ENCODE data around the gene TNP2. TPM values are rescaled to one million over a fixed set of nuclear protein-coding genes. Genes with fewer than 3 reads are reported as not detected.

The TNP2 gene
- total and polyA plus RNA-seq, 2 donors (not counting 3 experiments of a cell fraction or from before 2014, with no cell fraction given) = not detected

- DNase-seq (ENCODE audit: low read depth, low spot score) = no peak
- H3K4me2 ChIP-seq (ENCODE audit: insufficient read depth, low read length) = no peak overlapping the region
- peak overlapping the region; percentile 83 for H2AFZ ChIP-seq (ENCODE audit: low read depth, low read length)
- no peaks in the 10 kb centered on the region for H3K36me3 ChIP-seq (ENCODE audit: control insufficient read depth in 2 of 2, extremely low read depth in 1 of 2, insufficient read depth in 2 of 2, low read length in 2 of 2)
- H3K27ac ChIP-seq (ENCODE audit: insufficient read depth, low read depth, low read length) = no peak overlapping the region
- FAIRE-seq = no peak
- no peaks in the 10 kb centered on the region for H3K79me2 ChIP-seq (ENCODE audit: control insufficient read depth, insufficient read depth, low read length)
- H3K9me1 ChIP-seq (replicated peaks; ENCODE audit: control insufficient read depth, extremely low read depth, insufficient read depth, low read length) = no peaks in the 10 kb centered on the region
- dilution Hi-C loops (cut with MboI; ENCODE audit: extremely low pct_ligation_motif_present, low sequenced_read_pairs) (no loop called here), intact Hi-C loops (cut with micrococcal nuclease) (no loop called here)
- H3K4me1 ChIP-seq (ENCODE audit: control insufficient read depth, extremely low read depth, insufficient read depth, low read length) = no peaks in the 10 kb centered on the region
- TF ChIP-seq GATA2 (IDR thresholded peaks at IDR 0.05; ENCODE audit: insufficient read depth, insufficient read length, low read depth, low read length) (no peak), POLR2AphosphoS5 (IDR thresholded peaks at IDR 0.05; ENCODE audit: insufficient read depth, low read depth, low read length) (no peak), FOS (IDR thresholded peaks at IDR 0.05; ENCODE audit: borderline replicate concordance, insufficient read depth, low read length) (no peak), CTCF (IDR thresholded peaks at IDR 0.05; ENCODE audit: extremely low read depth in 1 of 2, insufficient read depth in 1 of 2, low read depth in 1 of 2, low read length in 2 of 2) (no peak), MYC (IDR thresholded peaks at IDR 0.05; ENCODE audit: low read depth, low read length) (no peak), JUN (IDR thresholded peaks at IDR 0.05; ENCODE audit: borderline replicate concordance, insufficient read depth, insufficient read length, low read depth) (no peak), EZH2 (IDR thresholded peaks at IDR 0.05; ENCODE audit: borderline replicate concordance, low read depth, low read length, severe bottlenecking) (no peak), MAX (IDR thresholded peaks at IDR 0.05; ENCODE audit: insufficient read depth, insufficient read length) (no peak), POLR2A (IDR thresholded peaks at IDR 0.05; ENCODE audit: low read depth, low read length) (no peak)
- ChIA-PET POLR2A (no interaction called here), CTCF (no interaction called here)
- no peaks in the 10 kb centered on the region for H3K9me3 ChIP-seq (replicated peaks; ENCODE audit: control insufficient read depth, insufficient read depth, low read length)
- H3K27me3 ChIP-seq (ENCODE audit: control insufficient read depth in 2 of 2, insufficient read depth in 2 of 2, low read length in 2 of 2) = no peaks in the 10 kb centered on the region
- no peaks in the 10 kb centered on the region for H4K20me1 ChIP-seq (replicated peaks; ENCODE audit: control insufficient read depth, extremely low read depth, insufficient read depth, low read length)
- BruUV-seq (replicated peaks) = no TSS peak
- no peak overlapping the region for H3K4me3 ChIP-seq (replicated peaks in 1 of 3; ENCODE audit: insufficient read depth in 1 of 3, low read depth in 1 of 3, low read length in 3 of 3)
- no peak overlapping the region for H3K9ac ChIP-seq (replicated peaks; ENCODE audit: extremely low read depth, insufficient read depth, low read length)
Observed at GRCh38 chr16:11302977-11303376, 33.9 kb upstream of the TNP2 start.
